TTC549 (cell line): ENCODE results near the gene LMBRD1.
"Not testable (repeated sequence)": the region's sequence is repeated elsewhere in the genome, so short reads cannot be mapped to it uniquely, and the experiment has no call there.

Source experiments
- FAIRE-seq: peaks from 2 replicates; lab custom pipeline; 2012; peaks lifted over from hg19 to GRCh38; lab: Jason Lieb, UNC

Gene LMBRD1

GRCh38 chr6:69796073-69796641 lies 653 bp downstream of the LMBRD1 start:
- no peak for FAIRE-seq

- FAIRE-seq = no peak
Observed at GRCh38 chr6:69795469-69796072, 1.2 kb downstream of the LMBRD1 start.

DNA sequence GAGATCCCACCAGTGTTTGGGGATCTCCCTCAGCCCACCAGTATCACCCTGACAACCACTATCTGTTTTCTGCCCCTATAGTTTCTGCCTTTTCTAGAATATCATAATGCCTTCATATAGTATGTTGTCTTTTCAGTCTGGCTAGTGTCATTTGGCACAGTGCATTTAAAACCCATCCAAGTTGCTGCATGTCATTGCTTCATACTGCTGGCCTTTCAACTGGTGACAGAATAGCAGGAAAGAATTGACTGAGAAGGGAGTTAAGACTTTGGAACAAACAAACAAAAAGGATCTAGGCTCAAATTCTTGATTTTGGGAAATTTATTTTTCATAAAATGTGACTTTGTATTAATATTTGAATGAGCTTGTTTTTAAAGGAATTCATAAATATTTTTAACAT lies 4.5 kb downstream of the LMBRD1 start:
- no peak for FAIRE-seq

- FAIRE-seq = no peak
Observed at GRCh38 chr6:69791065-69791471, 5.7 kb downstream of the LMBRD1 start.

DNA sequence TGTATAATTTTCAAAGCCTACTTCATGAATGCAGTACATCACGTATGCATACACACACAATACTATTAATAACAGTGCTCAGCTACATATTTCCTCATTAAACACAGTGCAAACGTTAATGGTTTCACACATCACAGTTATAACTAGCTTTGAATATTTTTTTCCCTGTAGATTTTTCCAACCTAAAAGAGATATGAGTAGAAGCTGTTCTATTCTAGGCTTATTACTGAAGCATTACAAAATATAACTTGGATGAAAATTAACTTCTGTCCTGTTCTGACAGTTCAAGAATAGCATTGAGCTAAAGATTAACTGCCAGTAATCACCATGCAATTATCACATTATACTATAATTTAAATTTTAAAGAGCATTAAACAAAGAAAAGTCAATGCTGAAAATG lies 6.2 kb downstream of the LMBRD1 start:
- FAIRE-seq = no peak

- no peak for FAIRE-seq
Observed at GRCh38 chr6:69789578-69789977, 7.2 kb downstream of the LMBRD1 start.

GRCh38 chr6:69787436-69787835 lies 9.4 kb downstream of the LMBRD1 start:
- FAIRE-seq = not testable (repeated sequence)

GRCh38 chr6:69785697-69786096 lies 11.1 kb downstream of the LMBRD1 start:
- FAIRE-seq = no peak

DNA sequence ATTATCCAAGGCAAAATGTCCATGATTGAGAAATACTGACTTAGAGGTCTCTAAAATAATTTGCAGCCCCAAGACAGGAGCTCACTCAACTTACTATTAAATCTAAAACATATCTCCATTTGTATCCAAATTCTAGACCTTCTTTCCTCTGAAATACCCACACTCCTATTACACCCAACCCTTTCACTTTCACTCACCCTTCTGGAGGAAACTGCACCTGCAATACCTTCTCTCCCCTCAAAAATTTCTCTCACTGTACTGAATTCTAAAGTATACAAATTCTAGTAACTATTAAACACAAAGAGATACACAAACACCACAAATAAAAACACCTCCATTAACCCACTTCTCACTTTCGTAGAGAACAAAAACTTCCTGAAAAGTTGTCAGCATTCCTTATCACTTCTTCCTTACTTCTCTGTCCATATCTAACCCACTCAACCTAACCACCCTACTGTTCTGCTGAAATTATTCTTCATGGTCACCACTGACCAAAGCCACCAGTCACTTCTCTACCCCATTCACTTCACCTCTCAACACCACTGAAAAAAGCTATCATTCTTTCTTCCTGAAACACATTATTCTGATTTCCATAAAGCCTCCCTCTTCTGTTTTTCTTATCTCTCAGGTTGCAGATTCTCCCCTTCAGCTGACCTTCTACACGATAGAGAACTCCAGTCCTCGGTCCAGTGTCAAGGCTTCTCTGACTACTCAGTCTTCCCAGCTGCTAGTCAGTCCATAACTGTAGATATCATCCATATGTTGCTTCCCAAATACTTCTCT lies 12.0 kb downstream of the LMBRD1 start:
- FAIRE-seq = no peak

DNA sequence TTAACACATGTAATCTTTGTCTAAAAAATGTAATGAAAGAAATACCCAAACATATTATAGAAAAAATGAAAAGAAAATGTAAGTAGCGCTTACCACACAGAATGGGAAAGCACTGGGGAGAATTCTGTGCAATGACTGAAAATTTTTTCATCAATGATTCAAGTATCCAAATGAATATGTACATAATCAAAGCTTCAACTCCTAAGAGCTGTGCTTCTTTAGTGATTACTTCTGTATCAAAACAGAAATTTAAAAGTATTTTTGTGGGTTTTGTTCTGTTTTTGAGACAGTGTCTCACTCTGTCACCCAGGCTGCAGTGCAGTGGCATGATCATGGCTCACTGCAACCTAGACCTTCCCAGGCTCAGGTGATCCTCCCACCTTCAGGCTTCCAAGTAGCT lies 13.7 kb downstream of the LMBRD1 start:
- FAIRE-seq = no peak

- no peak for FAIRE-seq
Observed at GRCh38 chr6:69780585-69781178, 16.1 kb downstream of the LMBRD1 start.

DNA sequence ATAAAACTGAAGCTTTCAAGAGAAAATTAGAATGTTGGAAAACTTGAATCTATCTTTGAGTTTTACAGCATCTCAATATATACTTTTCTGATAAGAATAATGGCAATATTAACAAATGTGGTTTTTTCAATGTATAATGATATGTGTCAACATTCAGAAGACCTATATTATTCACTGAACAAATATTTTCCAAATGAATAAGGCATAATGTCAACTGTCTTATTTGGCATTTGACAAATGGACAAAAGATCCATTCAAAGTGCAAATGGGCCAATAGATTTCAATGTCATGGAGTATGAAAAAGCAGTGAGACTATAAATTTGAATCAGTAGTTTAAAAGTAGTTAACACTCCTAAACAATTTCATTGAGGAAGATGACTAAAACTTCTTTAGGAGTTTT lies 20.9 kb downstream of the LMBRD1 start:
- FAIRE-seq = no peak

- FAIRE-seq = no peak
Observed at GRCh38 chr6:69775585-69775849, 21.3 kb downstream of the LMBRD1 start.

DNA sequence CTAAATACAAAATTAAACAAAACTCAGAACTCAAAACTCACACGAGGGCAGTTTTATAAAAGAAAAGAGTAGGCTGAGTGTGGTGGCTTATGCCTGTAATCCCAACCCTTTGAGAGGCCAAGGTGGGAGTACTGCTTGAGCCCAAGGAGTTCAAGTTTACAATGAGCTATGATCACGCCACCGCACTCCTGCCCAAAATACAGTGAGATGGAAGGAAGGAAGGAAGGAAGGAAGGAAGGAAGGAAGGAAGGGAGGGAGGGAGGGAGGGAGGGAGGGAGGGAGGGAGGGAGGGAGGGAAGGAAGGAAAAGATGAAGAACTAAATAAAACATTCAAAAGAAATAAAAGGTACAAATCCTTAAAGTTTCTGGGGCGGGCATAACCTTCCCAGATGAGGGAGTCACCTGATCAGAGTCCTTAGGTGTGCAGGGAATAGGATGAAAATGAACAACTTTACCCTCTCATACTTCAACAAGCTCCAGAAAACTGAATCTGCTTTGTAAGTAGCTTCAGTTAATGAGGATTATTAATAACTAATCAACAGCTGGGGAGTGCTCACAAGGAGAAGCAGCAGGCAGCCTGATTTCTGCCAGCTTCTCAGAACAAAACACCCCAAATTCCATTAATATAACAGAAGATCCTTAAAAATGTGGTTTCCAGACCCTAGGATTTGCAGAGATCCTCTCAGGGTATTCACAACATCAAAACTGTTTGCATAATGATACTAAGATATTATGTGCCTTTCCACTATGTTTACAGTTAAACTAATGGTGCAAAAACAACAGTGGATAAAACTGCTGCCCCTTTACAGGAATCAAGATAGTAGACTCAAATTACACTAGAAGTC lies 21.8 kb downstream of the LMBRD1 start:
- no peak for FAIRE-seq

DNA sequence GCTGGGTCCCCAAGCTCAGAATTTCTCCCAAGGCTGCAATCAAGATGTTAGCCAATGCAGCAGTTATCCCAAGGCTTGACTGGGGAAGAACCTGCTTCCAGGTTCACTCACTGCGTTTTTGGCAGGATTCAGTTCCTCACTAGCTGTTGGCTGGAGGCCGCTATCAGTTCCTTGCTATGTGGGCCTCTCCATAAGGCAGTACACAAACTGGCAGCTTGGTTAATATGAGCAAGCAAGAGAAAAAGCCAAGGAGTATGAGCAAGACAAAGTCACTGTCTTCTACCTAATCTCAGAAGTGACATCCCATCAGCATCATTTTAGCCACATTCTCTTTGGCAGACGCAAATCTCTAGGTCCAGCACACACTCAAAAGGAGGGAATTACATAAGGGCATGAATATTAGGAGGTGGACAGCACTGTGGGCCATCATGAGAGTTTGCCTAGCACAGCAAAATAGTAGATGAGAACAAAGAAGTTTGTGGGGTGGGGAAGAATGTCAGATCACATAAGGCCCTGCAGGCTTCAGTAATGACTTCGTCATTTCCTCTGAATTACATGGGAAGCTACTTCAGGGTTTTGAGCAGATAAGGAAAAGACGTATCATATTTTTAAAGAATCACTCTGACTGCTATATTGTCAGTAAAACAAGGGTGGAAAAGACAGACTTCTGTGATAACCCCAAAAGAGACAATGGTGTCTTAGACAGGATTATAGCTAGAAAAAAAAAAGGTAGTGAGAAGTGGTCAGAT lies 25.5 kb downstream of the LMBRD1 start:
- no peak for FAIRE-seq

DNA sequence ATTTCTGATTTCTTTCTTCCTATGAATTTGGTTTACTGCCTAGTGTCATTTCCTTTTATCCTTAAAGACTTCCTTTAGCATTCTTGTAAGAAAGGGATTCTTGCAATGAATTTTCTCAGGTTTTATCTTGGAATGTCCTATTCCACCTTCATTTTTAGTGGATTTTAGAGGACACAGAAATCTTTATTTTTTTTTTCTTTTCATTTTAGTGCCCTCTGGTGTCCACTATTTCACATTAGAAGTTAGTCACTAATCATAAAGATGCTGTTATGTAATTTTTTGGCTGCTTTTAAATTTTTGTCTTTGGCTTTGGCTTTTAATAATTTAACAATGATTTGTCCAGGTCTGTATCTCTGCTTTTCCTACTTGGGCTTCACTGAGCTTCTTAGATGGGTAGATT lies 28.1 kb downstream of the LMBRD1 start:
- peak; percentile 68 for FAIRE-seq

DNA sequence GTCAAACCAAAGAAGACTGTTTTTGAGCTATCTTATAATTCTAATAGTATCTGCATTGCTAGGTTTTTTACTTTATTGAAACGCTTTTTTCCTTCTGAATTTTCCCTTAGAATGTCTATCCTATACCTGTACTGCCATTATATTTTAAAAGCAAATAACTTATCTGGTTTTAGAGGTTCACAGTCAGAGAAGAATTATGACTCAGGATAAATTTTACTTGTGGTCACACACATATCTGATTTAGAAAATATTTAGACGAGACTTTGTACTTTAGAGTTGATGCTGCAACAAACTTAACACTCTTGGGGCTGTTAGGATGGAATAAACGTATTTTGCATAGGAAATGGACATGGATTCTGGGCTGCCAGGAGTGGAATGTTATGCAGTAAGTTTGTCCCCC lies 33.0 kb downstream of the LMBRD1 start:
- FAIRE-seq = no peak

DNA sequence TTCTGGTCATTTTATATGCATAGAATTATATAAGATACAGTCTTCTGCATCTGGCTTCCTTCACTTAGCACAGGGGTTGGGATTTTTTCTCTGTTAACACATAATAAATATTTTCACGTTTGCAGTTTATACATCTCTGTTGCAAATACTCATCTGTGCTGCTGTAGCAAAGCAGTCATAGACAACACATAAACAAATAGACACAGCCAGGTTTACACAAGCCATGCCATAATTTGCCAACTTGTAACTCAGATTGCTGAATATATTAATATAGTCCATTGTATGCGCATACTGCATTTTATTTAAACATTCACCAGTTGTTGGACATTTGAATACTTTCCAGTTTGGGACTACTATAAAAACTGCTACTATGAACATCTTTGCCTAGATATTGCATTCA lies 35.0 kb downstream of the LMBRD1 start:
- no peak for FAIRE-seq

- FAIRE-seq = no peak
Observed at GRCh38 chr6:69758214-69758613, 38.6 kb downstream of the LMBRD1 start.

DNA sequence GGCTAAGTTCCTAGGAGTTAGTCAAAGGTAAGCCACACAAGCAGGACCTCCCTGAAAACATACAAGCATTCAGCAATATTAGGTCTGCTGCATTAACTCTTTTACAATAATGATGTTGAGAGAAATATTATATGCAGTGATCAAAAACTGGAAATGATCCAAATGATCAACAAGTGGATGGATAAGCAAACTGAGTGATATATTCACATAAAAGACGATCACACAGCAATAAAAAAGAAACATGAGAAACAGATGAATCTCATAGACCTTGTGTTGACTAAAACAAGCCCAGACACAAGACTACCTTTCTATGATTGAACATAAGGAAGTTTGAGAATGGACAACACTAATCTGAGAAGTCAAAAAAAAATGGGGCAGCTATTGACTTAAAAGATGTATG lies 39.9 kb downstream of the LMBRD1 start:
- FAIRE-seq = no peak

GRCh38 chr6:69756366-69756765 lies 40.4 kb downstream of the LMBRD1 start:
- no peak for FAIRE-seq

GRCh38 chr6:69735027-69735426 lies 61.8 kb downstream of the LMBRD1 start:
- no peak for FAIRE-seq
